Neural progenitor cell (in vitro differentiated cells): Measurements from ENCODE around the gene DNM2. TPM values are rescaled to one million over a fixed set of nuclear protein-coding genes. Genes with fewer than 3 reads are reported as not detected.

Source experiments
- DNase-seq: peaks from one replicate; pipeline ENCODE4 v3.0.0-alpha.2; 2016; ENCODE audit warnings: low spot score
- H2AFZ ChIP-seq: fragments of 200-600 bp; sonication (generic); replicated peaks from 2 replicates; pipeline ENCODE4 v1.6.1; 2016; ENCODE audit warnings: antibody characterized with exemption
- H3F3A ChIP-seq: fragments of 200-600 bp; sonication (generic); 2 replicates; pipeline ENCODE4 v1.6.1; 2016; ENCODE audit warnings: antibody characterized with exemption, low read depth
- H3K27ac ChIP-seq: fragments of 200-600 bp; sonication (generic); 2 replicates; pipeline ENCODE4 v1.5.1; 2016; ENCODE audit warnings: mild to moderate bottlenecking
- H3K27me3 ChIP-seq: fragments of 200-600 bp; sonication (generic); 2 replicates; pipeline ENCODE4 v1.6.1; 2016; ENCODE audit warnings: mild to moderate bottlenecking, moderate library complexity
- H3K36me3 ChIP-seq: fragments of 200-600 bp; sonication (generic); 2 replicates; pipeline ENCODE4 v1.5.1; 2016
- H3K4me1 ChIP-seq: fragments of 200-600 bp; sonication (generic); 2 replicates; pipeline ENCODE4 v1.6.1; 2016; ENCODE audit warnings: mixed run types
- H3K4me2 ChIP-seq: fragments of 200-600 bp; sonication (generic); 2 replicates; pipeline ENCODE4 v1.6.1; 2016
- H3K4me3 ChIP-seq: fragments of 200-600 bp; sonication (generic); 2 replicates; pipeline ENCODE4 v1.5.1; 2016
- H3K79me2 ChIP-seq: fragments of 200-600 bp; sonication (generic); 2 replicates; pipeline ENCODE4 v1.6.1; 2016; ENCODE audit warnings: low read depth
- H3K9ac ChIP-seq: fragments of 200-600 bp; sonication (generic); 2 replicates; pipeline ENCODE4 v1.6.1; 2016
- H3K9me3 ChIP-seq: fragments of 200-600 bp; sonication (generic); 2 replicates; pipeline ENCODE4 v1.5.1; 2016; ENCODE audit warnings: low read depth
- H4K20me1 ChIP-seq: fragments of 200-600 bp; sonication (generic); 2 replicates; pipeline ENCODE4 v1.6.1; 2016; ENCODE audit warnings: low read depth
- H3K27ac Mint-ChIP-seq: 3 replicates; pipeline ENCODE4 v1.8.0; 2021; ENCODE audit warnings: mixed read lengths
- H3K27me3 Mint-ChIP-seq: 2 replicates; pipeline ENCODE4 v1.8.0; 2022; ENCODE audit warnings: low read depth, mild to moderate bottlenecking, inconsistent platforms, moderate library complexity, mixed read lengths; ENCODE audit not compliant: insufficient read depth
- H3K36me3 Mint-ChIP-seq: 3 replicates; pipeline ENCODE4 v1.8.0; 2021; ENCODE audit warnings: mixed read lengths
- H3K4me1 Mint-ChIP-seq: 3 replicates; pipeline ENCODE4 v1.8.0; 2021; ENCODE audit warnings: mixed read lengths
- H3K4me3 Mint-ChIP-seq: 3 replicates; pipeline ENCODE4 v1.8.0; 2021; ENCODE audit warnings: mild to moderate bottlenecking, moderate library complexity, mixed read lengths
- H3K9me3 Mint-ChIP-seq: 3 replicates; pipeline ENCODE4 v1.8.0; 2020; ENCODE audit warnings: mixed read lengths
- CTCF ChIP-seq: fragments of 200-600 bp; sonication (generic); IDR thresholded peaks from 2 replicates; pipeline ENCODE4 v1.5.1; 2017; ENCODE audit warnings: antibody characterized with exemption, mild to moderate bottlenecking
- EZH2 ChIP-seq: fragments of 200-600 bp; sonication (generic); IDR thresholded peaks from 2 replicates; pipeline ENCODE4 v1.6.1; 2017; ENCODE audit warnings: antibody characterized with exemption, mild to moderate bottlenecking, moderate library complexity
- EZH2phosphoT487 ChIP-seq: fragments of 200-600 bp; sonication (generic); IDR thresholded peaks from 2 replicates; pipeline ENCODE4 v1.6.1; 2017; ENCODE audit warnings: antibody characterized with exemption
- total RNA-seq: library from RNA; depleted of rRNA; stranded (reverse); fragments of >200 nt; gene quantifications from 2 replicates; pipeline ENCODE4 v1.2.3, GENCODE V29; 2015; ENCODE audit warnings: low replicate concordance

DNM2 gene
- total RNA-seq, 1 donor from 2014 or later = 49.9 TPM

GRCh38 chr19:10708291-10708690 is 9.6 kb upstream of the DNM2 start:
- no peak for TF ChIP-seq EZH2phosphoT487
- TF ChIP-seq CTCF = no peak
- no peak for TF ChIP-seq EZH2
- Mint-ChIP-seq H3K9me3 (no peaks in the 10 kb centered on the region), H3K36me3 (peaks cover 6% of the 10 kb centered on the region), H3K27me3 (peaks cover 2% of the 10 kb centered on the region), H3K4me1 (no peaks in the 10 kb centered on the region), H3K4me3 (no peak overlapping the region), H3K27ac (no peak overlapping the region)
- H3K27me3 ChIP-seq = no peaks in the 10 kb centered on the region
- H3K79me2 ChIP-seq = no peaks in the 10 kb centered on the region
- H4K20me1 ChIP-seq = no peaks in the 10 kb centered on the region
- H3K9me3 ChIP-seq = no peaks in the 10 kb centered on the region
- no peak overlapping the region for H3K9ac ChIP-seq
- H3K36me3 ChIP-seq = no peaks in the 10 kb centered on the region
- no peaks in the 10 kb centered on the region for H3F3A ChIP-seq
- no peaks in the 10 kb centered on the region for H3K4me1 ChIP-seq
- no peak overlapping the region for H2AFZ ChIP-seq
- no peak overlapping the region for H3K4me3 ChIP-seq
- H3K4me2 ChIP-seq = no peak overlapping the region
- no peak overlapping the region for H3K27ac ChIP-seq
- no peak for DNase-seq

DNA sequence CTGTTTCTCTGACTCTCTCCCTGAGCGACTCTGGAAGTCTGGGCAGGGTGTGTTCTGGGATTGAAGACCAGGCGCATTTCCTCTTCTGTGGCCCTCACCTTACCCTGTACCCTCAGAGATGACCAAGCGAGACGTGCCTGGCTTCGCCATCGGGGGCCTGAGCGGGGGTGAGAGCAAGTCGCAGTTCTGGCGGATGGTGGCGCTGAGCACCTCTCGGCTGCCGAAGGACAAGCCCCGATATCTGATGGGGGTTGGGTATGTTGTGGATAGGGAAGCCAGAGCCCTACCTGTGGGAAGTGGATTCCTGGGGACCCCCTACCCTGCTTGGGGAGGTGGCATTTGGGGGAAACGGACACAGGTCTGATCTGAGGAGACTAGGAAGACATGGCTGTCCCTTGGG is 5.8 kb upstream of the DNM2 start:
- Histone ChIP-seq H3K27me3 (no peaks in the 10 kb centered on the region), H2AFZ (no peak overlapping the region), H4K20me1 (no peaks in the 10 kb centered on the region), H3F3A (peaks cover 9% of the 10 kb centered on the region), H3K9ac (no peak overlapping the region), H3K9me3 (no peaks in the 10 kb centered on the region), H3K4me1 (no peaks in the 10 kb centered on the region), H3K4me3 (no peak overlapping the region), H3K27ac (no peak overlapping the region), H3K79me2 (no peaks in the 10 kb centered on the region), H3K4me2 (no peak overlapping the region), H3K36me3 (no peaks in the 10 kb centered on the region)
- peaks cover 2% of the 10 kb centered on the region for H3K27me3 Mint-ChIP-seq
- no peak overlapping the region for H3K27ac Mint-ChIP-seq
- no peaks in the 10 kb centered on the region for H3K9me3 Mint-ChIP-seq
- peaks cover 5% of the 10 kb centered on the region for H3K36me3 Mint-ChIP-seq
- DNase-seq = no peak
- no peak overlapping the region for H3K4me3 Mint-ChIP-seq
- H3K4me1 Mint-ChIP-seq = peaks cover 4% of the 10 kb centered on the region
- no peak for TF ChIP-seq CTCF
- TF ChIP-seq EZH2phosphoT487 = no peak
- TF ChIP-seq EZH2 = no peak

DNA sequence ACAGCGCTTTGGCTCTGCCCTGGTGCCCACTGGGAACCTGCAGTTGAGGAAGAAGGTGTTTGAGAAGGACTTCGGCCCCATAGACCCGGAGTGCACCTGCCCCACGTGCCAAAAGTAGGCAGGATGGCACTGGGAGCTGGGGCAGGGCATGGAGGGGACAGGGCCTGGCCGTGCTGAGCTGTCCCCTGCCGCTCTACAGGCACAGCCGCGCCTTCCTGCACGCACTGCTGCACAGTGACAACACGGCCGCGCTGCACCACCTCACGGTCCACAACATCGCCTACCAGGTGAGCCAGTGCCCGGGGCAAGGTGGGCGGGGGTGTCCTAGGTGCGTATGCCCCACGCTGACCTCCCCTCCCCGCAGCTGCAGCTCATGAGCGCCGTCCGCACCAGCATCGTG is 5.1 kb upstream of the DNM2 start:
- H3K4me3 ChIP-seq = no peak overlapping the region
- H3K79me2 ChIP-seq = no peaks in the 10 kb centered on the region
- DNase-seq = no peak
- peaks cover 11% of the 10 kb centered on the region for H3F3A ChIP-seq
- no peaks in the 10 kb centered on the region for H4K20me1 ChIP-seq
- H3K27me3 ChIP-seq = no peaks in the 10 kb centered on the region
- no peak overlapping the region for H2AFZ ChIP-seq
- peaks cover 2% of the 10 kb centered on the region for H3K27me3 Mint-ChIP-seq
- H3K4me1 ChIP-seq = no peaks in the 10 kb centered on the region
- no peaks in the 10 kb centered on the region for H3K9me3 ChIP-seq
- H3K27ac Mint-ChIP-seq = no peak overlapping the region
- no peak overlapping the region for H3K4me3 Mint-ChIP-seq
- no peak overlapping the region for H3K27ac ChIP-seq
- H3K4me2 ChIP-seq = no peak overlapping the region
- H3K36me3 ChIP-seq = no peaks in the 10 kb centered on the region
- no peak for TF ChIP-seq CTCF
- no peak for TF ChIP-seq EZH2phosphoT487
- TF ChIP-seq EZH2 = no peak
- H3K4me1 Mint-ChIP-seq = peaks cover 7% of the 10 kb centered on the region
- peaks cover 5% of the 10 kb centered on the region for H3K36me3 Mint-ChIP-seq
- H3K9me3 Mint-ChIP-seq = no peaks in the 10 kb centered on the region
- no peak overlapping the region for H3K9ac ChIP-seq

DNA sequence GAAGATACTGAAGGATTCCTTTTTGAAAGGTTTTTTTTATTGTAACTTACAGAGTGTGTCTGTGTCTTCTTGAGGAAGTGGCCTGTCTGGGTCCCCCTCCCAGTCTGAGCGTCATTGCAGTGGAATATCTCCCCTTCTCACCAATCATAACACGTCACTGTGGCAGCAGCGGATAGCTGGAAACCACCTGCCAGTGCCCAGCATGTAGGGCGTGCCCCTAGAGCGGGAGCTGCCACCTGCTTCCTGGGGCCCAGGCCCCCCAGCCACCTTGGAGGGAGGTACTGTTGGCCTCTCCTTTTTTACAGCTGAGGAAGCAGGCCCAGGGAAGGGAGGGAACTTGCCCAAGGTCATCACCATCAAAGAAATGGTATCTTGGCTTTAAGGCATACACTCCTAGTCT is 4.6 kb upstream of the DNM2 start:
- Mint-ChIP-seq H3K9me3 (no peaks in the 10 kb centered on the region), H3K36me3 (peaks cover 3% of the 10 kb centered on the region), H3K4me3 (no peak overlapping the region), H3K27me3 (peaks cover 2% of the 10 kb centered on the region), H3K27ac (no peak overlapping the region), H3K4me1 (peaks cover 7% of the 10 kb centered on the region)
- H3K27ac ChIP-seq = no peak overlapping the region
- H3K4me3 ChIP-seq = no peak overlapping the region
- H3K9me3 ChIP-seq = no peaks in the 10 kb centered on the region
- no peak for TF ChIP-seq EZH2
- TF ChIP-seq EZH2phosphoT487 = no peak
- TF ChIP-seq CTCF = no peak
- no peaks in the 10 kb centered on the region for H3K4me1 ChIP-seq
- peaks cover 11% of the 10 kb centered on the region for H3F3A ChIP-seq
- DNase-seq = no peak
- H3K4me2 ChIP-seq = no peak overlapping the region
- H3K79me2 ChIP-seq = peaks cover 3% of the 10 kb centered on the region
- no peaks in the 10 kb centered on the region for H3K27me3 ChIP-seq
- H2AFZ ChIP-seq = no peak overlapping the region
- H4K20me1 ChIP-seq = no peaks in the 10 kb centered on the region
- H3K36me3 ChIP-seq = no peaks in the 10 kb centered on the region
- no peak overlapping the region for H3K9ac ChIP-seq
